ENCODE results near the gene CCR4.

DNA sequence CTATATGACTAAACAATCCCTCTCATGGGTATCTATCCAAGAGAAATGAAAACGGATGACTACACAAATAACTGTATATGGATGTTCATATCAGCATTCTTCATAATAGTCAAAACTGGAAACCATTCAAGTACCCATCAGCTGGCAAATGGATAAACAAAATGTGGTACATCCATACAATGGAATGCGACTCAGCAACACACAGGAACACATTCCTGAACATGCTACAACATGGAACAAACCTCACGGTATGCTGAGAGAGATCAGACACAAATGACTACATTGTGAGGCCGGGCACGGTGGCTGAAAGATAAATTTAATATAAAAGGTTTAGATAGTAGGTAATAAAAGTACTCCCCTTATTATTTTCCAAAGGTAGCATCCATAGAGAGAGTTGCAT, 42.6 kb downstream of the CCR4 start:
- TF ChIP-seq CTCF (conservative IDR thresholded peaks at IDR 0.05 in 1 of 2, IDR thresholded peaks at IDR 0.05 in 1 of 2; ENCODE audit: low read depth in 1 of 2, low read length in 2 of 2) (no peak), EZH2 (IDR thresholded peaks at IDR 0.05; ENCODE audit: low read length, missing control alignments) (no peak)
